A549 (cell line): ENCODE measurements around the gene ADAMTS12.

Experiments used
- BCL3 ChIP-seq: fragments of >200 bp; sonication (Bioruptor Twin); formaldehyde crosslinking; IDR thresholded peaks from 3 replicates; pipeline ENCODE4 v1.6.1; 2016
- CHD4 ChIP-seq: fragments of 200-600 bp; sonication (generic); IDR thresholded peaks from 2 replicates; pipeline ENCODE4 v1.6.1; 2016; ENCODE audit warnings: antibody characterized with exemption, mild to moderate bottlenecking, borderline replicate concordance
- CTCF ChIP-seq: fragments of >200 bp; sonication (Bioruptor Twin); formaldehyde crosslinking; IDR thresholded peaks from 3 replicates; pipeline ENCODE4 v1.5.1; 2016
- ESRRA ChIP-seq: fragments of 150-350 bp; IDR thresholded peaks from 2 replicates; pipeline ENCODE4 v1.6.1; 2014; ENCODE audit warnings: mild to moderate bottlenecking, low read length, borderline replicate concordance
- HDAC2 ChIP-seq: fragments of 200-600 bp; sonication (generic); IDR thresholded peaks from 2 replicates; pipeline ENCODE4 v1.6.1; 2016
- HMGXB4 ChIP-seq: fragments of 250-450 bp; sonication (Bioruptor Pico); IDR thresholded peaks from 2 replicates; pipeline ENCODE4 v1.5.0; 2021; ENCODE audit warnings: mild to moderate bottlenecking, moderate library complexity, borderline replicate concordance
- JUNB ChIP-seq: fragments of >200 bp; sonication (Bioruptor Twin); formaldehyde crosslinking; IDR thresholded peaks from 2 replicates; pipeline ENCODE4 v1.6.1; 2016
- PHF8 ChIP-seq: fragments of 200-600 bp; sonication (generic); IDR thresholded peaks from 2 replicates; pipeline ENCODE4 v1.6.1; 2016; ENCODE audit warnings: low read depth, mild to moderate bottlenecking, antibody characterized with exemption, moderate library complexity, borderline replicate concordance
- RARB ChIP-seq: fragments of 250-450 bp; sonication (Bioruptor Pico); IDR thresholded peaks from 2 replicates; pipeline ENCODE4 v1.8.0; 2021; ENCODE audit warnings: mild to moderate bottlenecking, moderate library complexity
- RCOR1 ChIP-seq: fragments of 150-350 bp; IDR thresholded peaks from 2 replicates; pipeline ENCODE4 v1.6.1; 2014; ENCODE audit warnings: antibody characterized with exemption, low read length, low read depth
- REST ChIP-seq: fragments of 200-600 bp; sonication (generic); IDR thresholded peaks from 2 replicates; pipeline ENCODE4 v1.6.1; 2016; ENCODE audit warnings: antibody characterized with exemption, mild to moderate bottlenecking, moderate library complexity

- no peak for TF ChIP-seq HDAC2
- no peak for TF ChIP-seq CTCF
- no peak for TF ChIP-seq RCOR1
- no peak for TF ChIP-seq REST
- no peak for TF ChIP-seq ESRRA
- TF ChIP-seq RARB, result no peak
- TF ChIP-seq PHF8, result no peak
- no peak for TF ChIP-seq JUNB
- no peak for TF ChIP-seq HMGXB4 (CRISPR knock-in tag)
- no peak for TF ChIP-seq CHD4
- no peak for TF ChIP-seq BCL3
These were observed 270.3 kb downstream of the ADAMTS12 start for GRCh38 chr5:33621514-33621913.
